ENCODE results near the gene PNCK.
"Not testable (repeated sequence)": the region's sequence is repeated elsewhere in the genome, so short reads cannot be mapped to it uniquely, and the experiment has no call there.

- not testable (repeated sequence) for TF ChIP-seq YY1 (IDR thresholded peaks at IDR 0.05; ENCODE audit: extremely low read depth, insufficient replicate concordance, low read depth, low read length); POLR2A (IDR thresholded peaks at IDR 0.05; ENCODE audit: borderline replicate concordance, extremely low read depth, insufficient read depth, insufficient read length)
These were observed 23.5 kb upstream of the PNCK start for GRCh38 chrX:153696986-153697722.
